HK-2 (cell line): ENCODE results near the gene DNAJB5.
"Not testable (repeated sequence)": the region's sequence is repeated elsewhere in the genome, so short reads cannot be mapped to it uniquely, and the experiment has no call there.

ENCODE experiments used
- DNase-seq: peaks from one replicate; pipeline ENCODE4 v3.0.0-alpha.2; 2018; ENCODE audit not compliant: unreplicated experiment

DNAJB5 gene

DNA sequence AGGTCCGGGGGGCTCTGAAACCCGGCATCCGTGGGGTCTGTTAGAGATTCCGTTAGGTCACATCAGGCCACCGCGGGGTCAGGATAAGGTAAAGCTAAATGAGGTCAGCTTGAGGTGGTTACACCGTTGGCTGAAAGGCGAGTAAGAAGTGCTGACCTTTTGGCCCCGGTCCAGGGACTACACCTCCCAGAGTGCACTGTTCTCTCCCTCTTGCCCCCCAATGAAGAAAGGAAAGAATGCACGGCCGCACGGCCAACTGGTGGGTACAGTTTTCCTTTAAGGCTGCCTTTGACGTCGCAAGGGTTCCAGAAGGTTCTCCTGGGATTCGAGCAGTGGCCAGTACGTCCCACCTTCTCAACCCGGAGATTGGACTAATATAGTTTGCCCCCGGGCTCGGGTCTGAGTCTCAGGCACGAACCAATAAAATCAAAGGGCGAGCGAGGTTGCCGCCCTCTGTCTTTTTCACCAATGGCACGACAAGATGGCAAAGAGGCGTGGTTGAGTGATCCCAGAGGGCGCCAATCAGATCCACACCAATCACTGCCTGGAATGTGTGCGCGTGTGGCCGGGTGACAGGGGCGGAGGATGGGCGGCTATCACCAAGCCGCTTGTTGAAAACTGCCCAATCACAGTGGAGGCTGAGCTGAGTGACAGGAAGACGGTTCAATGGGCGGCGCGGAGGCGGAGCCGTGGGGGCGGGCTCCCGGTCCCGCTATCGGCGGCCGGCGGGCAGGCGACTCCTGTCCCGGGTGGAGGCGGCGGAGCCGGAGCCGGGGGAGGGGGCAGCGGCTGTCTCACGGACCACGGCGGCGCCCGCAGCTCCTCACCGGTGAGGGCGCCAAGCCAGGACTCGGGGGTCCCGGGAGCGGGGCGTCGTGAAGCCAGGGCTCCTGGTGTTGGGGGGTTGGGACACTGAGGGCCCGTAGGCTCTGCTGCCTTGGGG lies at the start of gene DNAJB5:
DNAJB5 (plus strand) TSS at position 743 of the 943 bp plus-strand sequence. CDS start 886 bp downstream, outside the sequence.
- DNase-seq: peak; percentile 97

DNA sequence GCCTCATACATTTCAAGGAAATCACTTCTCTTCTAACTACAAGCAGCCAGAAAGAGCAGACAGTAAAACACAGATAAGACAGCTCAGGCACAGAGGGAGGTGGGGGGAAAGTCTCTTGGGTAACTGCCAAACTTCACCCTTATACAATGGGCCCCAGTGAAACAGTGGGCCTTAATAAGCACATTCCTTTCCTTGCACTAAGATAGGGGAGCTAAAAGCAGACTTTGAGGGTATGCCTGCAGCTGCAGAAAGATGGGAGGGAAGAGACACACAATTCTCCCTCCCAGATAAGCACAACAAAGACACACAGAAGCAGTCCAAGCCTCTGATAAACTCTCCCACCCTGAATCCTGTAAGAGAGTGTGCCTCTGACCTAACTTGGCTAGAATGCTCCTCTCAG lies 49.6 kb upstream of the DNAJB5 start:
- DNase-seq: not testable (repeated sequence)

- no peak for DNase-seq
Measured at GRCh38 chr9:34948451-34948850, 41.1 kb upstream of the DNAJB5 start.

DNA sequence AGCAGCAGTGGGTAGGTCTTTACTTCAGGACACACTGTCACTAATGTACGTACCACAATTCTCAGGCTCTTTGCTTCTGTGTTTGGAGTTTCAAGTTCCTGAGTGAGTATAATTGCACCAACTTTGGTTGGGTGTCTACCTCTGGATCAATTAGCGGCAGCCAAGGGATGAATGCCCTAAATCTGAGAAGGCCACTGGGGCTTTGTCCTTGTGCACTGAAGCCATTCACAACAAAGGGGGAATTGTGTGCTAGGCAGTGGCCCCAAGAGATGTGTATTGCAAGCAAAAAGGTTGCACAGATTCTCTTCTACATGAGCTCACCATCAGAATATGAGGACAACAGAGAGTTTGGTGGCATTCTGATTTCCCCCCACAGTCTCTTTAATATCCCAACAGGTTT lies 35.3 kb upstream of the DNAJB5 start:
- DNase-seq: no peak

DNA sequence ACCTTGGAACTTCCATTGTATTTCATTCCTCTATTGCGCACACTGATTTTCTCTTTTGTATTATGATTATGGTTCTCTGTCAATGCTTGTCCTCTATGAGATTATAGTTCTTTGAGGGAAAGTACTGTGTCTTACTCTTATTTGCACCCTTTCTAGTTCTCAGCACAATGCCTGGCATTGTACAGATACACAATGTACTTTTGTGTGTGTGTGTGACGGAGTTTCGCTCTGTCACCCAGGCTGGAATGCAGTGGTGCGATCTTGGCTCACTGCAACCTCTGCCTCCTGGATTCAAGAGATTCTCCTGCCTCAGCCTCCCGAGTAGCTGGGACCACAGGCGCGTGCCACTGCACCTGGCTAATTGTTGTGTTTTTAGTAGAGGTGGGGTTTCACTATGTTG lies 33.5 kb upstream of the DNAJB5 start:
- not testable (repeated sequence) for DNase-seq

DNA sequence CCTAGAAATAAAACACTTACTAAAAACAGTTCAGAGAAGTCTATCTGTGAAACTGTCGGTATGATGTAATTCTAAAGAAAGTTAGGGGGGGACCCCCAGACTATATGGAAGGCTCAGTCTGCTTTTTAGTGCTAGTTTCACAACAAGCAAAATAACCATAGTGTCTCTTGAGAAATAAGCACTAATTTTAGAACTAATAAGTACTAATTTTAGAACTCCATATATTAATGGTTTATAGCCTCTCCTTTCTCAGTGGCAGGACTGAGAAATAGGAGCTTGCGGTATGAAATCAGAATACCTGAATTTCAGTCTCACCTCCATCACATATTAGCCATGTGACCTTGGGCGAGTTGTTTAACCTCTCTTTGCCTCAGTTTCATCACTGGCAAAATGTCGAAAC lies 32.9 kb upstream of the DNAJB5 start:
- DNase-seq: no peak

GRCh38 chr9:34957492-34958410 lies 31.8 kb upstream of the DNAJB5 start, which contains the start of gene PHF24:
Gene PHF24 (plus strand): TSS chr9:34958285. CDS start chr9:34971299, 13,014 bp downstream.
- no peak for DNase-seq

DNA sequence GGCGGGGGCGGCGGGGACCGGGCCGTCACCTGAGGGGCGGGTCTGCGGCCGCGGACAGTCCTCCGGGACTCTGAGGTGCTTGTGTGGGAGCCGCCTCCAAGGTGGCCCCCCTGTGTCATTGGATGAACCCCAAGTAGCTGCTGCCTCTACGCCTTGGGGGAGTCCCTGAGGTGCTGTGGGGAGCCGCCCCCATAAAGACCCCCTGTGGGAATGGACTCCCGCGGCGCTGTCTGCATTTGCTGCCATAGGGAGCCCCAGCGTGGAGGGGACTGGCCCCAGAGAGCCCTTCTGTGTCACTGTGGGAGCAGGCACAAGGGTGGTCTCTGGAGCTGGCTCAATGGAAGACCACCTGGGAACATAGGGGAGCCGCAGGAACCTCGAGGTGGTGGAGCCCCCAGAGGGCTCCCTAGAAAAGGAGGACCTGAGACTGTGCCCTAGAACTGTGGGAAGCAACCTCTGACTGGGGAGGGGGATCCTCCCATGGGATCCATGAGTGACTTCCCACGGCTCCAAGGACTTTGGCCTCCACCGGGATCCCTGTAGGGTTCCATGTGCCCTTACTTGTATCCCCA lies 31.0 kb upstream of the DNAJB5 start:
- DNase-seq: no peak

DNA sequence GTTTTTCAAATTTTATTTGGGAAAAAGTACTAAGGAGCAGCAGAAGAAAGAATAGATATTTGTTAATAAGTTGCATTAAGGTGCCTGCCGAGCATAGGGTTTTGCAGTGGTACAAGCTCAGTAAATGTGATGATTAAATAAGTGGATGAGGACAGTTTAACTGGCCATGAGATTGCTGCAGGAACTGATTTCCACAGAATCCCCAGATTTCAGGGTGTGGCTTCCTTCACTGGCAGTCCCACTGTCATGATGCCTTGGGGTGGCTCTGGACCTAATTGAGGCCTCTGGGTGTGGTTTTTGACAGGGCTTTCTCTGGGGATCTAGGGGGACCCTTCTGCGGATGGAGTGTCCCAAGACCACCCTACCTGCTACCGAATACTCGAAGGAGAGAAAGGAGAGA lies 30.1 kb upstream of the DNAJB5 start:
- no peak for DNase-seq

GRCh38 chr9:34961574-34962490 lies 27.7 kb upstream of the DNAJB5 start:
- DNase-seq: peak; percentile 18

GRCh38 chr9:34962546-34962945 lies 27.0 kb upstream of the DNAJB5 start:
- no peak for DNase-seq

GRCh38 chr9:34963552-34963951 lies 26.0 kb upstream of the DNAJB5 start:
- no peak for DNase-seq

DNA sequence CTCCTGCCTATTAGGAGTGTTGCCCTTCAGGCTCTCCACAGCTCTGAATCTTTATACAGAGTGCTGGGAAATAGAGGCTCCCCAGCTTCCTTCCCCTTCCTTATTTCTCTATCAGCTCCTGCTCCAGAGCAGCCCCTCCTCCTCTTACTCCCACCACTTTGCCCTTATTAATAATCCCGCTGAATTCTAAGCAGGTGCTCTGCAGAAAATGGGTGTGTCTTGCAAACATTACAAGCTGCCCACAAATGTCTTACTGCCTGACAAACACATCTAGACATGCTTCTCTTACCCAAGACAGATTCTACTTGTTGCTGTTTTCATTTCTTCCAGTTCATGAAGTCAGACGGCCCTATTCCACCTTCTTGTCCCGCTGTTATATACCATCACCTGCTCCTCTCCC lies 25.1 kb upstream of the DNAJB5 start:
- DNase-seq: no peak

- DNase-seq: no peak
Measured at GRCh38 chr9:34971146-34971811, 18.3 kb upstream of the DNAJB5 start.

DNA sequence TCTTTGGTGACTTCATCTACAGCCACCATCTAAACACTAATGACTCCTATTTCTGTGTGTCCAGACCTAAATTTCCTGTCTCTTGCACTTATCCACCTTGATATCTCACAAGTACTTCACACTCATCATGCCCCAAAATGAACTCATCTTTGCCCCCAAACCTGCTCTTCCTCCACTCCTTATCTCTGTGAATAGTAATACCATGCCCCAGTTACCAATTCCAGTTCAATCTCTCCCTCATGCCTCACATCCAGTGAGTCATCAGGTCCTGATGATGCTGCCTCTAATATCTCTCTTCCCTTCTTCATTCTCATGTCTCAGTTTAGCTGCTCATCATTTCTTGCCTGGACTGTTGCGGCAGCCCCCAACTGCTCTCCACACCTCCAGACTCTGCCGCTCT lies 14.9 kb upstream of the DNAJB5 start:
- DNase-seq: no peak

GRCh38 chr9:34976441-34976840 lies 13.1 kb upstream of the DNAJB5 start:
- DNase-seq: no peak

GRCh38 chr9:34976992-34977391 lies 12.6 kb upstream of the DNAJB5 start:
- no peak for DNase-seq

DNA sequence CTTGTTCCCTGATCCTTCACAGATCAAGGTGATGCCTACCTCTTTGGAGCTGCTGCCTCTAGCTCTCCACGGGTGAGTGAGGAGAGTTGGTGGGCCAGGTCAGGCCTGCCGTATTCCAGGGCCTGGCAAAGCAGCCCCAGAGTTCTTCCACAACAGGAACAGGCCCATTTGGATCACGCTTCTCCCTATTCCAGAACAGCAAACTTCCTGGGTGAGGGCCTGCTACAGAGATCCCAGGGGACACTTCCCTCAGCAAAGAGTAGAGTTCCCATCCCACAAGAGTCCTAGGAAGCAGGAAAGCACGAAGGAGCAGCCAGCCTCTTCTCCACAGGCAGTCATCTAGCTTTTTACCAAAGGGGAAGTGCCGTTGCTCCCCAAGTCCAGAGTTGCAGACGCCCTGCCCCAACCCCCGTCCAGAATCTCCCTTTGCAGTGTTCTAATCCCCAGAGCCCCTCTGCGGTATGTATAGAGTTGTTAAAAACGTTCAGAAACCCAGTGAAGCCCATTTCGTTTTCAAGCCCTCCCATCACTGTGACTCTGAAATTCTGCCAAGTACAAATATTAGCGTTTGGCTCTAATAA lies 9.3 kb upstream of the DNAJB5 start:
- no peak for DNase-seq

GRCh38 chr9:34982361-34982760 lies 7.2 kb upstream of the DNAJB5 start:
- no peak for DNase-seq

- no peak for DNase-seq
Measured at GRCh38 chr9:34983209-34983608, 6.3 kb upstream of the DNAJB5 start.
